HG03196 (cell line): ENCODE data around the gene ANKS6.
"Not testable (repeated sequence)": the region's sequence is repeated elsewhere in the genome, so short reads cannot be mapped to it uniquely, and the experiment has no call there.

Experiments
- ATAC-seq: cut with Tn5 transposase; IDR thresholded peaks from one replicate; pipeline ENCODE4 v1.9.1; 2021; ENCODE audit not compliant: unreplicated experiment

Gene ANKS6

DNA sequence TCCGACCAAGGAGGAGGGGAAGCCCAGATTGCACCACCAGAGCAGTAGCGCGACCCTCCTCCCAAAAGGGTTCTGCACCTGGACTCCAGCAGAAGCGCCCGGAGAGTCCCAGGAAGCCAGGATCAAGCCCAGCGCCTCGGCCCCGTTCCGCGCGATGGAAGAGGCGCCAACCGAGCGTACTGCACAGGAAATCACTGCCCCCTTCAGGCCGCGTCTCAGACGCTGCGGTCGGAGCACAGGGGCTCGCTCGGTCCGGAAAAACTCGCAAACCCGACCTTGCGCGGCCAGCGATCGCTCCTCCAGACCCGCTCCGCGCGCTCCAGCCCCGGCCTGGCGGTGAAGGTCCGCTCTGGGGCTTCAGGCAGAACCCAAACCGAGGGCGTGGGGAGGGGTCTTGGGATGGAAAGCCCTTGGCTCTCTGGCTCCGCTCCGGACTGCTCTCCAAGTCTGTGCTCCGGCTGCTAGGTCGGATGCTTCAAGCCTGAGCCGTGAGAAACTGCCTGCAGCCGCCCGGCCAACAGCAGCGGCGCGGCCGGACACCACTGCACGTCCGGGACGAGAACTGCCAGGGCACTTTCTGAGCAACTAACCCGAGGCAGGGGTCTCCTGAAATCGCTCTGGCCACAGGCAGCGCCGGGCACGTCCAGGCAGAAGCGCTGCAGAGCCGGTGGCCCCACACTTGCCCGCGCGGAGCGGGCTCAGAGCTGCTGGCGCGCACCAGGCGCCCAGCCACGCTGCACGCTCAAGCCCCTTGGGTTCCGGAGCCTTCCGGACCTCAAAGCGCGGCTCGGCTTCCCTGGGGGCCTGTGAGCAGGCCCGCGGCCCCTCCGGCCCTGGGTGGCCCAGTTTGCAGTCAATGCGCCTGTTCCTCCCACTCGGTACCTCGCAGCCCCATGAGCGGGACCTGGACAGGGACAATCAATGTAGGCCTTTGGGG lies 88.9 kb downstream of the ANKS6 start:
- no peak for ATAC-seq

DNA sequence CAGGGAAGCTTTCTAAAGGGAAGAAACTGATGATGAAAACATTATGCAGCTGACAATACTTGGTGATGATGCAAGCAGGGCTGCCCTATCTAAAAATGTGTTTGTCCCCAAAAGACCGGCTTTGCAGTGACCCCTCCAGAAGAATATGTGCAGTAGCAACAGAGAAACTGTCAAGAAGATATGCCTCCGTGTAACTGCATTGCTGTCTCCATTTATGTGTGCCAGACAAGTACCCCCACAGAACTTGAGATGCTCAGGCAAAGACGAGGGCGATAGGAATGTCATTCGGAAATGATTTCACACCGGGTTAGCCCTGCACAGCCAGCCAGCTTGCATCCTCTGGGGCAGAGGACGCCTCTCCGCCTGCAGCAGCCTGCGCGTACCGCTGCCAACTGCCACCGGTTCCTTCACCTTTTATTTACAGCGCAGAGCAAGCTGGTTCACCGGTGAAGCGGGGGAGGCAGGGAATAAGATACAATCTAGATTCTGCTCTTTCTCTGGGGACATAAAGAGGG lies 89.6 kb downstream of the ANKS6 start:
- no peak for ATAC-seq

DNA sequence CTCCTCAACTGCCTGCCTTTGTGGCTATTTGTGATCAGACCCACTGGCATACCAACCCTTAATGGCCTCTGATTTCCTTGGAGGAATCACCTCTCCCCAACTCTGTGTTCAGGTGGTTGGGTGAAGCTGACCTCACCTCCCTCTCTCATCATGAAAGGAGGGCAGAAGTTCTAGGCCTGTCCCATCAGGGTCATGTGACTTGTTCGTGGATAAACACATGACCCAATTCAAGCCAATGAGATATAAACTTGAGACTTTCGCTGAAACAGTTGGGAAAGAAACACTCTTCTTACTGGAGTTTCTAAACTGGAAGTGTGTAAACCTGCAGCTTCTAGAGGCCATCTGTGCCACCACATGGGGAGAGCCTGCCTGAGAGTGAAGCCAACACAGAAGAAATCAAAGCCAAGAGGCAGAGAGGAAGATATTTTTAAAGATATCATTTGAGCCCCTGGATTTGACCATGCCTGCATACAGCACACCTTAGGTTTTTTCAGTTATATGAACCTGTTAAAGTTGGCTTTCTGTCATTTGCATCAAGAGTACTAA lies 93.4 kb downstream of the ANKS6 start:
- no peak for ATAC-seq

DNA sequence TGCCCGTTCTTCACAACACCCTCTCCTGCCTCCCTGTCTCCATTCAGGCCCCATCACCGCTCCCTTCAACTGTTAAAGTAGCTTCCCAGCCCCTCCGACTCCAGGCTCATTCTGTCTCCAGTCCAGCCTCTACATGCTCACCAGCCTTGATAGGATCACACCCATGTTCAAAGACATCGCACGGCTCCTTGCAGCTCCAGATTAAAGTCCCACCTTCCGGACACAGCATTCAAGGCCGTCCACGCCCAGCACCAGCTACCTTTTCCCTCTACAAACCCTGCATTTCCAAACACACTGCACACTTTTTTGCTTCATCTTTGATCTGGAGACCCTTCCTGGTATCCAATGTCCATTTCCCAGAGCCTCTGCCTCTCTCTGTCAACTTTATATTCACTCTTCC lies 94.0 kb downstream of the ANKS6 start:
- ATAC-seq = no peak

DNA sequence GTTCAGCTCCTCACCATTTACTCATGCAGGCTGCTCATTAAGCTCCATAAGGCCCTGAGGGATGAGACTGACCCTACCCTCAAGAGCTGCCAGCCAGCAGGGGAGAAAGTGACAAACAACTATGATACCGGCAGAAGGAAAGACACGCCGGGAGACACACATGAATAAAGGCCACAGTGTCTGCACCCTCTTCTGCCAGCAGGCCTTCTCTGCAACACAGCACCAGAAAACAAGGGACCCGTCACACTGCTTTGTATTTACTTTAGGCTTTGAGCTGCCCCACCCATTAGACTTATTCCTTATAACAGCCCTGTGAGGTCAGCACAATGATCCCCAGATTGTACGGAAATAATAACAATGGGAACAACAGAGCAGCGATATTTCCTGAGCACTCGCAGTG lies 94.8 kb downstream of the ANKS6 start:
- no peak for ATAC-seq

DNA sequence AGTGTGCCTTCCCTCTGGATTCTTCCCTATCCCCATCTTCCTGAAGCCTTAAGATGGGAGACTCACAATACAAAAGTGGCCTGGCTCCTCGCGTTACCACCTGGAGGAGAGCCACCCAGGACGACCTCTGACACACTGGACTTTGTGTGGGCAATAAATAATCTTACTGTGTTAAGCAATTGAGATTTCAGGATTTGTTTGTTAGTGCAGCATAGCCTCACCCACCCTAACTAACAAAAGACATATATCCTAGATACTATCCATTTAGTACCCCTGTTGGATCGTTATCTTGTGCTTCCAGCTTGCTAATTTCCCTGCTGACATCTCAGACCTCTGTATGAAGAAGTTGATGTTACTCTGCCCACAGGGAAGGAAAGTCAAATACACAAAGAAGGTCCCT lies 95.6 kb downstream of the ANKS6 start:
- ATAC-seq = no peak

DNA sequence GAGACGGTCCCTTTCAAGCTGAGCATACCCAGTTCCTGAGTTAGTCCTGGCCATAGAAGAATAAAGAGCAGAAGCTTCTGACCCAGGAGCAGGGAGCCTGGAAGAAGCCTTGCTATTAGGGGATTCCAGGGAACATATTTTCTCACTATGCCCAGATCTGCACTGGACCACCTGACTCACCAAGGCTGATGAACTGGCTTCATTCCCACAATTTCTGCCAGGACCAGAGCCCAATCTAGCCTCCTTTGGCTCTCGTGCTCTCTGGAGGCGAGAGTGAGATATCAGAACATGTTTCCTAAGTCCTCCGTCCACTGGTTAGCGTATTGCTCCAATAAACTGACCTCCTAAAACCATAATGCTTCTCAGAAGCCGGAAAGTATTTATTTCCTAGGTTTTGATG lies 97.5 kb downstream of the ANKS6 start:
- ATAC-seq = no peak

DNA sequence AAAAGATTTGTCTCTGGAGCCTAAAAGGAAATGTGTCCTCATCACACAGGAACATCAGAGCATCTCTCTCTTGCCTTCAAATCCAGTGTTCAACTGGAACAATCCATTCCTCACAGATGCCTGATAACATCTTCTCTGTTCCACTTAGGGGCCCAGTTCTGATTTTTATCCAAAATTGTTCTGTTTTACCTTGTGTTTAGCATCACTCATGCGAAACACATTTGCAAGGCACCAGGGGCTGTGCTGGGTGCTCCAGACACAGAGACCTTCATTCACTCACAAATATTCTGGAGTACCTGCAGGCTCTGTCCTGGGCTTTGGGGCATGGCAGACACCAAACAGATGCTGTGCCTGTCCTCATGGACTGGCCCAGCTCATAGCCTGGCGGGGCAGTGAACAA lies 101.4 kb downstream of the ANKS6 start:
- ATAC-seq = no peak

DNA sequence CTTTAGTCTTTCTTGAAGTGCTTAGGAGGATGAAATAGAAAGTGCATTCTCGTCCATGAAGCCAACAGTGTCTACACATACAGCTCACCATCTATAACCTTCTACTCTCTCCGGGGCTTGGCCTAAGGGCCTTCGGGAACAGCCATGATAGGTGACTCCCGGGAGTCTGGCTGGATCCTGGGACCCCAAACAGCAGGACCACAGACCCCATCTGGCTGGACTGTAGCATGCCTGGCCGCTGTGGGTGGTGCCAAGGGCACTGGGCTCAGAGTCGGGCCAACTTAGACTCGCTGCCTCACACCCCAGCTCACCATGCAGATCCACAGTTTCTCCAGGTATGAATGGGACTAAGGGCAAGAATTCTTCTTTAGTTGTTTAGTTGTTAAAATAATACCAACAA lies 104.0 kb downstream of the ANKS6 start:
- ATAC-seq = no peak

DNA sequence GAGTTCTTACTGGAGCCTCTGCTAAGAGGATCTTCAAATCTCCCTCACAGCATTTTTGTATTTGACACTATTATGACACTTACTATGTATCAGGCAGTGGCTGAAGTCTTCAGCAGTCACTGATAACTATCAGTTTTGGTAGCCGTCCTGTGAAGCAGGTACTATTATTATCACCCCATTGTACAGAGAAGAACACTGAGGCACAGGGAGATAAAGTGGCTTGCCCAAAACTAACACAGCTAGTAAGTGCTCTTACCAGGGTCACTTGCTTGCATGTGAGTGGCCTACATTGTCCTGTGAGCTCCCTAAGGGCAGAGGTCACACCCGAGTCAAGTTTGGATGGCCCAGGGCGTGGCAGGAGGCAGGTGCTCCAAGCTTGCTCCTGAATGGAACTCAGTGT lies 104.5 kb downstream of the ANKS6 start:
- no peak for ATAC-seq

DNA sequence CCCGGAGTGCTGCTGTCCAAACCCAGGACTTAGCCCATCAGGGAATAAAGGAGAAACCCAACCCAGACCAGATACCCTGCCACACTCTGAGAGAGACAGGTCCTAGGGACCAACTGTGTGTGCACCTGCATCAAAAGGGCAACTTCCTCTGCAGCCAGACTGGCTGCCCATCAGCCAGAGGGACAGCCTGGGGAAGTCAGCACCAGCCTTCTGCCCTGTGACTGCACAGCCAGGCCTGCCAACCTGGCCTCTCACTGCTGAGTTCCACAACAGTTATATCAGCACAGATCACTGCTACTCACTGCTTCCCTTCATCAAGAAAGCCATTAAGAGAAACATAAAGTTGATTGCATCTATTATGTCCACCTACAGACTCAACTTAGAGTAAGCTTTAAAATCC lies 105.7 kb downstream of the ANKS6 start:
- no peak for ATAC-seq

DNA sequence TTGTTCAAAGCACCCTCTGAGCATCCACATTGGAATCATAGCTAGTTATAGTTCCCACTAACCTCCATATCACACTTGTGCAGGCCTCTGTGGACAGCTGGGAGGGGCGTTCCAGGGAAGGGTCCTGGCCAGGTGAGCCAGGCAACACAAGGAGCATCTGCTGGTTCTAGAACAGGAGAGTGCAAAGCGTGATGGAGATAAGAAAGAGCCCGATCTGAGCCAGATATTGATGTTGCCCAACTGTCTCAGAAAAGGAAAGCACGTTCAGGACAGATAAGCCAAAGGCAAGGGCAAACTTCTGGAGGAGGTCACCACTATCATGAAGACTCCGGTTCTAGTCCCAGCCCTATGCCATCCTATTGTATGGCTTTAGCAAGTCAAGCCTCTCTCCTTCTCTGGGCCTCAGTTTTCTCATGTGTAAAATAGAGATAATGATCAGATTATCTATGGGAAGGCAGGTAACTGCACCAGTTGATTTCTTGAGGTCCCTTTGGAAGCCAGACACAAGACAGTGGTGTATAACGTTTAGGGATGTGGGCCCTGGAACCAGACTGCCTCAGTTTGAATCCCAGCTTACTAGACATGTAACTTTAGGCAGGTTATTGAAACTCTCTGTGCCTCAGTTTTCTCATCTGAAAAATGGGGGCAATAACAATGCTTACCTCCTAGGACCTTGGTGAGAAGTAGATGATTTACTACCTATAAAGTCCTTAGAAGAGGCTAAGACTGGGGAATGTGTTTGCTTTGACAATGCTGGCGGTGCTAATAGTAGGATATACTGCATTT lies 107.5 kb downstream of the ANKS6 start:
- no peak for ATAC-seq

DNA sequence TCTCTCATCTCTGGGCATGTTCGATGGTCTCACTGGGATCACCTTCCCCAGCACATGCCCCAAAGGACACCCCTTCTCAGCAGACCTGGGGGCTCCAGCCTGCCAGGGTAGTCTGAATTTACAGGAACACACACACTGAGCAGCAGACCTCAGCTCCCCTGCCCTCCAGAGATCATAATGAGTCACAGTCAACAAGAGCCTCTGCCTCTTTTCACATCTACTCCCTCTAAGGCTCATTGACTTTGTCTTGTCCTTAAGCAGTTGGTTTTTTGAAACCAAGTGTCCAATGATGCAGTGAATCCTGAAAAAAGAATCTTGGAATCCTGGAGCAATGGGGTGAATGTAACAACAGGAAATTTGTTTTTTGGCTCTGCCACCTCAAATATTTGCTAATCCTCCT lies 108.4 kb downstream of the ANKS6 start:
- ATAC-seq = no peak

DNA sequence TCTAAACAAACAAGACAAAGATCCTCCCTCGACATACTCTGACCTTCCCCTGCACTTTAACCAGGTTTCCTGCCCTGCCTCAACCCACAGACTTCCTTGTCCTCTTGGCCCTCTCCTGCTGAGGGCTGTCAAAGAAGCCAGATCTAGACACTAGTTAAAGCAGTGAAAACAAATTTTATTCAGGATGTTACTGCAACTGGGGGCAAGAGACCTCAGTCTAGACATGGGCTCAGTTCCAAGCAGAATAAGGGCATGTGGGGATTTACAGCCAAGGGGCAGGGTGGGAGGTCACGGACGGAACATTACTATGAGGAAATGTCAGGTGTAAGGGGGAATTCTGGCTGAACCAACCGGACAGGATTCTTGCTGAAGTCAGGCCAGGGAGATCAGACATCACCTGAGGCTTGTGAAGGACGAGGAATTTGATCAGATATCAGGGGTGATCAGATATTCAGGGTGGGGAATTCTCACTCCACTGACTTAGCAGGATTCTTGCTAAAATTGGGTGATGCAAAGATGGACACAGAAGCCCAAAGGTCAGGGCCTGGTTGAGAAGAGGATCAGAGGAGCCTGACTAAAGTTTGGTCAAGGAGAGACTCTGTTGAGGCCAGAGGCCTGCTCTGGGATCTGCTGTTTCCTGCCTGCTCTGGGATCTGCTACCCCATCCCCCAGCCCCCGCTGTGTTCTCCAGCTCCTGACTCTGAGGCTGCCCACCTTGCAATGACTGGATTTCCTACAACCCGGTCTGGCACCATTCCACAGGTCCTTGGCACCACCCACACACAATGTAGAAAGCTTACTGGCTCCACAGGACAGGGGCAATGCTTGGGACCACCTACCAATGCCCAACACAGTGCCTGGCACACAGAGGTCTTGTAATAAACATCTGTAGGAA lies 109.1 kb downstream of the ANKS6 start:
- ATAC-seq = no peak

DNA sequence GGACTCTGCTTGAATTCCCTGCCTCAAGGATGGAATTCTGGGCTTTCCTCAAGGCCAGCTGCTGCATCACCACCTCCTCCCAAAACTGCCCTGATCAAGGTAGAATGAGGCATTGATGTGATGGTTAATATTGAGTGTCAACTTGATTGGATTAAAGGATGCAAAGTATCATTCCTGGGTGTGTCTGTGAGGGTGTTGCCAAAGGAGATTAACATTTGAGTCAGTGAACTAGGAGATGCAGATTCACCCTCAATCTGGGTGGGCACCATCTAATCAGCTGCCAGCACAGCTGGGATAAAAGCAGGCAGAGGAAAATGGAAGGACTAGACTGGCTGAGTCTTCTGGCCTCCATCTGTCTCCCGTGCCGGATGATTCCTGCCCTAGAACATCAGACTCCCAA lies 111.5 kb downstream of the ANKS6 start:
- not testable (repeated sequence) for ATAC-seq
